Measurements from ENCODE around the gene CHST13.

DNA sequence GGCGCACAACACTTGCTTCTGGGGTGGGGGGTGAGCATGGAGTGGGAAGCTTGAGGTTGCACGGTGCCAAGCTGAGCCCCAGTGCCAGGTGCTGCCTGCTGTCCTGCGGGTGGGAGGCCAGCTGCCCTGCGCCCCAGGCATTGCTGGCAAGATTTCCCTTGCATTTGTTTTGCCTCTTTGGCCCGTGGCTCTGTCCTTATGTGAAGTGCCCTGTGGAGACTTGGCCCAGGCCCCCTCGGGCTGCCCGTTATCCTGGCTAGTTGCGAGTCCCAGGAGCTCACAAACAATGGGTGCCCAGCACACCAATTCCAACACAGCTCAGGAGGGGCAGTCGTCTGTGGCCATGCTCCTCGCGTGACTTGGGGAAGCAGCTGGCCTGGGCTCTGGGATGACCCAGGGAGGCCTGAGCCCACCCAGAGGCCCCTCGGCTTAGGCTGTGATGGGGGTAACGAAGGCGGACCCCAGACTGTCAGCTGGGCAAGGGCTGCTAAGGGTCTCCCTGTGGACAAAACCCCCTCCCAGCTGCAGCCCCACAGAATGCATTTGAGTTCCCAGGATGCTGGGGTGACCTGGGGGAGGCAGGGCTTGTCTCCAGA is 28.8 kb downstream of the CHST13 start:
- TF ChIP-seq, protein P1, sequence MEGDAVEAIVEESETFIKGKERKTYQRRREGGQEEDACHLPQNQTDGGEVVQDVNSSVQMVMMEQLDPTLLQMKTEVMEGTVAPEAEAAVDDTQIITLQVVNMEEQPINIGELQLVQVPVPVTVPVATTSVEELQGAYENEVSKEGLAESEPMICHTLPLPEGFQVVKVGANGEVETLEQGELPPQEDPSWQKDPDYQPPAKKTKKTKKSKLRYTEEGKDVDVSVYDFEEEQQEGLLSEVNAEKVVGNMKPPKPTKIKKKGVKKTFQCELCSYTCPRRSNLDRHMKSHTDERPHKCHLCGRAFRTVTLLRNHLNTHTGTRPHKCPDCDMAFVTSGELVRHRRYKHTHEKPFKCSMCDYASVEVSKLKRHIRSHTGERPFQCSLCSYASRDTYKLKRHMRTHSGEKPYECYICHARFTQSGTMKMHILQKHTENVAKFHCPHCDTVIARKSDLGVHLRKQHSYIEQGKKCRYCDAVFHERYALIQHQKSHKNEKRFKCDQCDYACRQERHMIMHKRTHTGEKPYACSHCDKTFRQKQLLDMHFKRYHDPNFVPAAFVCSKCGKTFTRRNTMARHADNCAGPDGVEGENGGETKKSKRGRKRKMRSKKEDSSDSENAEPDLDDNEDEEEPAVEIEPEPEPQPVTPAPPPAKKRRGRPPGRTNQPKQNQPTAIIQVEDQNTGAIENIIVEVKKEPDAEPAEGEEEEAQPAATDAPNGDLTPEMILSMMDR (conservative IDR thresholded peaks at IDR 0.05) = no peak
- TF ChIP-seq EZH2 (IDR thresholded peaks at IDR 0.05; ENCODE audit: low read depth) = no peak

Data from PC-9 (cell line).